ENCODE data around the gene SCN2B.

The SCN2B gene

DNA sequence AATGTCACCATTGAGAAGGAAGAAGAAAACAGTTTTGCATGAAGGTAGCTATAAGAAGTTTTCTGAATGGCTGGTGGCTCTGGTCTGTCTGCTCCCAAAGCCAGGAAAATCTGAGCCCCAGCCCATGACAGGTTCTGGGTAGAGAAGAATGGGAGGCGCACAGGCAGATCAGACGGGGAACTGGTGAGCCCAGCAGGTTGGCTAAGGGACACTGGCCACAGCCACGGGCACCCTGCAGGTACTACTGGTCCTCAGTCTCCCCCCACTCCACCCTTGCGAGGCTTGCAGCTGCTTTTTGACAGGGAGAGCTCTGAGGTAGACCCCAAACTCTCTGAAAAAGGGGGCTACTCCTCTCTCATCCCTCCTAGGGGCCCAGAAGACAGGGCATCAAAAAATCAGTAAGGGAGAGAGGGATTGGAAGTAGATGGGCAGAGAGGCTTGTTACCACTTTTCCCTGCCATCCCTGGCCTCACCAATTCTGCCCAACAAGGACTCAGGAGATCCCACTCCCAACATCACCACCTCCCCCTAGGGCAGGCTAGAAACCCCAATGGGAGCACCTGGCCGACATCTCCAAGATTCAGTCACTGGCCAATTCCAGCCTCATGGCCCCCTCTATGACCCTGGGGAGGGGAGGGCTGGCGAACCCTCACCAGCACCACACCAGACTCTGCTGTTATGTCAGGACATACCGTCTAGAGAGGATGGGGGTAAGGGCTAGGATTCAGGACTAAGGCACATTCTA lies 41.2 kb downstream of the SCN2B start:
- DNase-seq (ENCODE audit: low read depth, low spot score), result no peak

DNA sequence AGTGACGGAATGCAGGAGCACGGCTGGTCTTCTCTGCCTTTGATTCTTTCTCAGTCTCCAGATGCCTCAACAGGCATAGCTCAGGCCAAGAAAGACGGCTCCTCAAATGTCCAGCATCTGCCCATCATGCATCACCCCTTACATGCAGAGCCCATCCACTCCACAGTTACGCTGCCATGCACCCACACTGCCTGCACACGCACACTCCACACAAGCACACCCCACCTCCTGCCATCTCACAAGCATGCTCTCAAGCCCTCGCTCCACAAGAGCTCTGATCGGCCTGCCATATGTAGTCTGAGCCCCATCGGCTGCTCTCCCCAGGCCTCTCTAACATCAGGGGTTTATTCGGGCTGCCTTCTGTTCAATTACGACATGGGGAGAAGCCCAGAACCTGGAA lies 42.6 kb downstream of the SCN2B start:
- no peak for DNase-seq (ENCODE audit: low read depth, low spot score)

DNA sequence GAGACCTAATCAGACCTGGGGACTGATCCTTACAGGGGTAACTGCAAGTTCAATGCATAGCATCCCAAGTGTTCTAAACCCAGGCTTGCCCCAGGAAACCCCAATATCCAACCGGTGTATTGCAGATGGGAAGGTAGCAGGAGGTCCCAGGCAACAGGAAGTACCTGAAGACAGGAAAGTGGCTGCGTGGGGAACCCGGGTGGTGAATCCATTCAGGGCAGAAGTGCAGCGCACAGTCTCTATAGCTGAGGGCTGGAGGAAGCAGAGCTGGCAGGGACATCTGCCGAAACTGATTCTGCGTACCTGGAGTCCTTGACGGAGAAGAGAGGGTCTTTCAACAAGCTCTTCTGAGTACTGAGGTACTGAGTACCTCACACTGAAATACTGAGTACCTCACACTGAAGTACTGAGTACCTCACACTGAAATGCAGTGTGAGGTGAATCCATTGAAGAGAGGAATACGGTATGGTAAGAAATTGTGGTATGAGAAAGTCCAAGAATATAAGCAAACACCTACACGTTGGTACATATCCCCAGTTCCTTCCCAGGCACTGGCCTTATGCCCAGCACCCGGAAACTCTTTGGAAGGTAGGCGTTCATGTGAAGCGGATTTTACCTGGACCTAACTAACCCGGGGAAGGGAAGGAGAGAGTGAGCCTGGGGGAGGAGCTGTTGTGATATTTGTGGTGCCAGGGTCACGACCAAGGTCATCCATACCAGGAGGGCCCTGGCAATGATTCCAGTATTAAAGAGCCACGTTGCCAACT lies 43.9 kb downstream of the SCN2B start:
- DNase-seq (ENCODE audit: low read depth, low spot score), result no peak

DNA sequence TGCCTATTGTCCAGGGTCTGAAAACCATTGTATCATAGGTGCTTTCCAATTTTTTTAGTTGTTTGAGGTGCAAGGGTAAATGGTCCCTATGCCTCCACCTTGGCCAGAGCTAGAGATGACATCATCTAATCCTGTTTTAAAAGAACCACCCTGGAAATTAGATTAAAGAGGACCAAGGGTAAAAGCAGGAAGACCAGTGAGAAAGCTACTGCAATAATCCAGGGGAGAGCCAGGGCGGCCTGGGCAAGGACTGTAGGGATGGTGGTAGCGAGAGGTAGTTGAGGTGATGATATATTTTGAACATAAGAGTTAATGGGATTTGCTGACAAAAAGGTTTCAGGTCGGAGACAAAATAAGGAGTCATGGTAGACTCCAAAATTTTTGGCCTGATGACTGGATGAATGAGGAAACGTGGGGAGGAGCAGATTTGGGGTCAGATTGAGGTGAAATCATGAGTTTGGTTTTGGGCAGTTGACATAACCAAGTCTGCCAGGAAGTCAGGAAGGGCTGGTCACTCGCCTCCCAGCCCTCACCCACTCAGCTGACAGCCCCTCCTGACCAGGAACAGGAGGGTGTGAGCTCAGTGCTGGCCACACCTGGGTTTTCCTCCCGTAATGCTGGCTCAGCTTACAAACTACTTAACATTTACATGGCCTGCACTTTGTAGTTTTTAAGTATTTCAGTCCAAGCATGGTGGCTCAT lies 46.8 kb downstream of the SCN2B start:
- DNase-seq (ENCODE audit: low read depth, low spot score), result no peak

DNA sequence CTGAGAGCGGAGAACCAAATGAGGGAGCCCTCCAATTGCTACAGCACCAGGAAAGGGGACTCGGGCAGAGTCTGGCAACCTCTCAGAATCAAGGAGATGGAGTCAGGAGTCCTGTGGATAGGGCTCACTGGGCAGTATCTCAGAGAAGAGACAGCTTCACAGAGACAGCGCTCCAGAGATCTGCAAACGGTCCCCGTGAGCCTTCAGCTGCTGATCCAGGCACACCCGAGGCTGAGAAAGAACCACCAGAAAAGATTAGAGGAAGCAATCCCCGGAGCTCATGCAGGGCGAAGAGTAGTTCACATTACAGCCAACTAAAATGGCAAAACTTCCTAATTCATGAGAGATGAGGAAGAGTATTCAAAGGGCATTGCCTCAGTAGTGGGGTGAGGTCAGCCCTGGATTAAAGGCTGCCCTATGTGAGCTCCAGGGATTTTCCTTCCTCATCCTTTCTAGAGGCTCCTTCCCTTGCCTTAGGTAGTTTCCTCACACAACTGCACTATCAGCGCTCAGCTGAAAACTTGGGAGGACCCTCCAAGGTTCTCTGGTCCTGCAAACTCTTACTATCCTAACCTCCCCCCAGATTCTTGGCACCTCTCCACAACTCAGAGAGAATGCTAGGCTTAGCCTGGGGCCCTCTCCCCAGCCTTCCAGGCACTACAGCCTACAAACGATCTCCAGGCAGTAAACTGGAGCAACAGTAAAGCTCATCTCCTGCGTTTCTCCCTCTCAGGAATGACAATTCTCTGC lies 47.5 kb downstream of the SCN2B start:
- no peak for DNase-seq (ENCODE audit: low read depth, low spot score)

DNA sequence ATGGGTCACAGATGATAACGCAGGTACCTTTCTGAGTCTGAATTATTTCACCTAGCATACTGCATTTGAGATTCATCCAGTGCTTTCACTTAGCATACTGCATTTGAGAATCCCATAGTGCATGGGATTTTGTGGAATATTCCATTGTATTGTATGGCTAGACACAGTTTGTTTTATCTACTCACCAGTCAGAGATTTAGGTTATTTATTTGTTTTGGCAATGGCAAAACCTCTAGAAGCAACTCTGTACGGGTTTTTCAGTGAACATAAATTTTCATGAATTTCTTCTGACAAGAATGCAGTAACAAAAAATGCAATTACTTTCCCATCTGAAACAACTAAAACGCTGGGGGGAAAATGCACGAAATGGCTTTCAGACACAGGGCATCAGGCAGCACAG lies 48.1 kb downstream of the SCN2B start:
- no peak for DNase-seq (ENCODE audit: low read depth, low spot score)

DNA sequence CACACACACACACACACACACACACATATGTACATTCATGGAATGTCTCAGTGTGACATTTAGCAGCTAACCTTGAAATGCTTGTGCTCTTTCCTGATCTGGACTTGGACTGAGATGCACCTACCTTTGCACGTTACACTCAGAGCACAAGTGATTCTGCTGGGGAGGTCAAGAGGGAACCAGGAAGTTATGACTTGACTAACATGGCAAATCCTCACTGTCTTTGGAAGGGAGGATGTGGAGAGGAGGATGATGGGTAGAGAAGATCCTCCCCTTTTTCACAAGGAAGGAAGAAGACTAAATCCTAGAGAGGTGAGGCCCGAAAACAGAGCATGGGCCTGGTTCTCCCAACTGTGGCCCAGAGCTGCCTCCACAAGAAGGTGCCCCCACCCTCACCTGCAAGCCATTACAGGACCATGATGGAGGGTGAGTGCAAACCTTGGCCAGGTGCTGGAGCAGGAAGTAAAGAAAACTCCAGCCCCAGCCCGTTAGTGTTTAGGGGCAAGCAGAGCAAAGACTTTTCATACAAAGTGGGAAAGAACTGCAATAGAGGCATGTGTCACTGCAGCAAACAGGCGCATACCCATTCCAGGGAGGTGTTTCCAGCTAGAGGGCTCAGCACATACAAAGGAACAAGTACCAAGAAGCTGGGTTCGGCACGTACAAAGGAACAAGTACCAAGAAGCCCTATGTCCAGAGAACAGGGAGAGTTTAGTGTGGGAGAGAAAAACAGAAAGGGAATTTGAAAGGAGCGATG lies 50.2 kb downstream of the SCN2B start:
- DNase-seq (ENCODE audit: low read depth, low spot score), result no peak

DNA sequence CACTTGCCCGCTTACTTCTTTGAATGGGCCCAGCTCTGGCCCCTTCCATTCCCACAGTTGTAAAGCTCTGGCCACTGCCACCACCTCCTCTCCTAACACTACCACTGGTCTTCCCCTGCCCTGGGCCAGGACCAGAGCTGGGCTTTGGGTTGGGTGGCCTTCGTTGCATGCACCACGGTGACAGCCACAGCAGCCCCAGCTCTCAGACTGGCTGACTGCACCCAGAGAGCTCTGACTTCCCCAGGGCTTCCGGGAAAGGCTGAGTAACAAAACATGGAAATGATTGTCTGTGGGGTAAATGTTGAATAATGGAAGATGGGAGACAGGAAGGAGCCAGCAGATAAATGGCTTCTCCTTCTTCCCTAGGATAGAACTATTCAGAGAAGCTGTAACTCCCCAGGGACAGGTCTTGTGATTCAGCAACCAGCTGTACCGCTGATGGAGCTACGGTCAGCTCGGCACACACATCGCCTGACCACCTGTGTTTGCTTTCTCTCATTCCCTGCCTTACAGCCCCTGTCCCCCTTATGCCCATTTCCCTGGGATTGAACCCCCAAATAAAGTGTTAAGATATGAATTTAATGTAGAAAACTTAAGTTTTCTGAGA lies 51.4 kb downstream of the SCN2B start:
- no peak for DNase-seq (ENCODE audit: low read depth, low spot score)

DNA sequence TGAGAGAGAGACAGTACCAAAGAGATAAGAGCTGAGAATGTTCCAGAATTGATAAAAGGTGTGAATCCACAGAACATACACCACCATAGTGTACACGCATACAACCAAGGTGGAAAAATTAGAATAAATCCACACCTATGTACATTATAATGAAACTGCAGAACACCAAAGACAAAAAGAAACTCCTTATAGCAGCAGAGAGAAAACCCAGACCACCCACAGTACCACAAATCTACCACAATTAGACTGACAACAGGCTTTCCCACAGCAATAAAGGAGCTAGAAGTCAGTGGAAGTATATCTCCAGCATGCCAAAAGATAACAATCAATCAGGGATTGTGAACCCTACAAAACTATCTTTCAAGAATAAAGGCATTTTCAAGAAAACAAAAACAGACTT lies 55.6 kb downstream of the SCN2B start:
- DNase-seq (ENCODE audit: low read depth, low spot score), result no peak

DNA sequence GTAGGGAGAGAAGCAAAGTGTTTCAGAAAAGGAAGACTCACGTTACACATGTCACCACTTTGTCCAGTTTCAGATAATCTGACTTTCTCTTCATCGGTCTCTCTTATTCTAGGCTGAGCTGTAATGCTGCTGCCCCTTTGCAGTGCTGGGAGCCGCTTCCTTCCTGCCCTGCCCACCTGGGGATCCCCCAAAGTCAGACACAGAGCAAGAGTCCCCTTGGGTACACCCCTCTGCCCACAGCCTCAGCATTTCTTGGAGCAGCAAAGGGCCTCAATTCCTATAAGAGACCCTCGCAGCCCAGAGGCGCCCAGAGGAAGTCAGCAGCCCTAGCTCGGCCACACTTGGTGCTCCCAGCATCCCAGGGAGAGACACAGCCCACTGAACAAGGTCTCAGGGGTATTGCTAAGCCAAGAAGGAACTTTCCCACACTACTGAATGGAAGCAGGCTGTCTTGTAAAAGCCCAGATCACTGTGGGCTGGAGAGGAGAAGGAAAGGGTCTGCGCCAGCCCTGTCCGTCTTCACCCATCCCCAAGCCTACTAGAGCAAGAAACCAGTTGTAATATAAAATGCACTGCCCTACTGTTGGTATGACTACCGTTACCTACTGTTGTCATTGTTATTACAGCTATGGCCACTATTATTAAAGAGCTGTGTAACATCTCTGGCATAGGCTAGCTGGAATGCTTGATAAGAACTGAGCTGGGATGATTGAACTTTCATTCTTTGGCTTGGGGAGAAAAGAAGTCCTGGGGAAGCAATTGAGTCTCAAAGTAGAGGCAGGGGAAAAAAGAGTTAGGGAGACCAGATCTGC lies 58.4 kb downstream of the SCN2B start:
- DNase-seq (ENCODE audit: low read depth, low spot score), result no peak

DNA sequence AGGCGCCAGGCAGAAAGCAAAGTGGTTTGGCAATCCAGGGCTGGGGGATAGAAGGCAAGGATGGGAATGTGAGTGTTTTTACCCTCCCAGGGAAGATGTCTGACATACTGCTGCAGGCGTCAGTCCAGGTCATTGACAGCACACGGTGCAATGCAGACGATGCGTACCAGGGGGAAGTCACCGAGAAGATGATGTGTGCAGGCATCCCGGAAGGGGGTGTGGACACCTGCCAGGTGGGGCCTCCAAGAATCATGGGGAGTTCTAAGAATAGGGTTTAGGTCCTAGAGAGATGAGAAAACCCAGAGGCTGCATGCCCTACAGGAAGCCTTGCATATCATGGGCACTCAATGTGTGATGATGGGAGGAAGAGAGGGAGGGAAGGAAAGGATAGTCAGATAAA lies 61.4 kb downstream of the SCN2B start:
- DNase-seq (ENCODE audit: low read depth, low spot score), result no peak

DNA sequence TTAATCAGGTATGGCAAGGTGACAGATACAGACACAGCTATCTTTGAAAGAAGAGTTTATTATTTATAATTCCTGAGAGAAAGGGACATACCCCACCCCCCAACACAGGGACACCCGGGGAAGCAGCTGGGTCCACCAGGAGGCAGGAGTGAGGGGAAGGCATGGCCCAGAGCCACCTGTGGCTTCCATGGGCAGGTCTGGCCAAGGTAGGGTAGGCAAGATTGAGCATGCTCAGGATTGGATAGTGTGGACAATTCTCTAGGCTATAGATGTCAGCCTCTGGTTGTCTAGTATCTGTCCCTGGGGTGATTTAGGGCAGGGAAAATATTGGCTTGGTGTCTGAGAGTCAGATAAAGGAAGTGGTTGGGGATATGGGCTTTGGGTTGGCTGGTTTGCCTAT lies 62.2 kb downstream of the SCN2B start:
- no peak for DNase-seq (ENCODE audit: low read depth, low spot score)

DNA sequence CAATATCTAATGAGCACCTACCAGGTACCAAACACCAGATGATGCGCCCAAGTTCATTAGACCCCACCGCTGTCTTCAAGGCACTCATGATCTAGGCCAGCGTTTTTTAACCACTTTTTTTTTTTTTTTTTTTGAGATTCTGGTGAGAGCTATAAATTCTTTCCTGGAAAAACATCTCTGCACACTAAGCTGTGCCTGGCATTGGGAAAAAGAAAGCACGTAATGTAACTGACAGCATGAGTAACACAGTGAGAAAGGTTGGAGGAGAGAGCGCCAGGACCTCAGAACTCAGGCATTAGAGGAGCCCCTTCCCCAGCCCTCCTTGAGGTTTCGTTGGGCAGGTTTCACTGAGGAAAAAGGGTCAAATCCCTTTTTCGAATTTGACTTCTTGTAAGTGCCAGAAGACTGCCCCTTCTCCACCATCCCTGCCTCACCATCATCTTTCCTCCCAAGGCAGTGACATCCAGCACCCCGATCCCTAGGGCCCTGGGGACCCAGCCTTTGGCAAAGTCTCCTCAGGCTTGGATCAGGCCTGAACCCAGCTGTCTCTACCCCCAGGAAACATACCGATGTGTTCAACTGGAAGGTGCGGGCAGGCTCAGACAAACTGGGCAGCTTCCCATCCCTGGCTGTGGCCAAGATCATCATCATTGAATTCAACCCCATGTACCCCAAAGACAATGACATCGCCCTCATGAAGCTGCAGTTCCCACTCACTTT lies 63.6 kb downstream of the SCN2B start:
- DNase-seq (ENCODE audit: low read depth, low spot score), result no peak
